Upper lobe of left lung (tissue), 4 donors: ENCODE results near the gene PRKG1.

ENCODE experiments used
- EP300 ChIP-seq, 4 donors: sonication (generic); formaldehyde crosslinking; IDR thresholded peaks; one replicate each; pipeline ENCODE4 v1.5.1; 2017; ENCODE audit warnings: antibody characterized with exemption in 4 of 4, control low read depth in 2 of 4
- POLR2A ChIP-seq, 4 donors: fragments of 450-650 bp; IDR thresholded peaks; one replicate each; pipeline ENCODE4 v1.5.1; 2016 to 2017; ENCODE audit warnings: antibody characterized with exemption in 4 of 4, mild to moderate bottlenecking in 2 of 4
- POLR2AphosphoS5 ChIP-seq, 2 donors: sonication (generic); formaldehyde crosslinking; IDR thresholded peaks; one replicate each; pipeline ENCODE4 v1.5.1; 2017; ENCODE audit warnings: antibody characterized with exemption in 2 of 2
- TF ChIP-seq, protein P1 (sequence below), 6 experiments: fragments of 450-650 bp in 4 of 6; fragments of 200-600 bp in 2 of 6; sonication (generic) in 2 of 6; IDR thresholded peaks; one replicate each; pipeline ENCODE4 v1.5.1; 2016 to 2019; ENCODE audit warnings: antibody characterized with exemption in 6 of 6

GRCh38 chr10:51999096-51999495 lies 924.8 kb downstream of the PRKG1 start:
- TF ChIP-seq, protein P1, sequence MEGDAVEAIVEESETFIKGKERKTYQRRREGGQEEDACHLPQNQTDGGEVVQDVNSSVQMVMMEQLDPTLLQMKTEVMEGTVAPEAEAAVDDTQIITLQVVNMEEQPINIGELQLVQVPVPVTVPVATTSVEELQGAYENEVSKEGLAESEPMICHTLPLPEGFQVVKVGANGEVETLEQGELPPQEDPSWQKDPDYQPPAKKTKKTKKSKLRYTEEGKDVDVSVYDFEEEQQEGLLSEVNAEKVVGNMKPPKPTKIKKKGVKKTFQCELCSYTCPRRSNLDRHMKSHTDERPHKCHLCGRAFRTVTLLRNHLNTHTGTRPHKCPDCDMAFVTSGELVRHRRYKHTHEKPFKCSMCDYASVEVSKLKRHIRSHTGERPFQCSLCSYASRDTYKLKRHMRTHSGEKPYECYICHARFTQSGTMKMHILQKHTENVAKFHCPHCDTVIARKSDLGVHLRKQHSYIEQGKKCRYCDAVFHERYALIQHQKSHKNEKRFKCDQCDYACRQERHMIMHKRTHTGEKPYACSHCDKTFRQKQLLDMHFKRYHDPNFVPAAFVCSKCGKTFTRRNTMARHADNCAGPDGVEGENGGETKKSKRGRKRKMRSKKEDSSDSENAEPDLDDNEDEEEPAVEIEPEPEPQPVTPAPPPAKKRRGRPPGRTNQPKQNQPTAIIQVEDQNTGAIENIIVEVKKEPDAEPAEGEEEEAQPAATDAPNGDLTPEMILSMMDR (IDR thresholded peaks at IDR 0.05) = no peak
- TF ChIP-seq POLR2A (IDR thresholded peaks at IDR 0.05) = no peak
- TF ChIP-seq POLR2AphosphoS5 (IDR thresholded peaks at IDR 0.05) = no peak
- no peak for TF ChIP-seq EP300 (IDR thresholded peaks at IDR 0.05)
